Lung (tissue), 12 donors: ENCODE results near the gene WDR88. TPM values are rescaled to one million over a fixed set of nuclear protein-coding genes. Genes with fewer than 3 reads are reported as not detected.

Experiments
- ATAC-seq: fragments of 200-7000 bp; cut with Tn5 transposase; one replicate; pipeline ENCODE4 v1.9.1; 2020; ENCODE audit warnings: moderate number of reproducible peaks; ENCODE audit not compliant: insufficient read depth, low FRiP score
- DNase-seq, 3 donors: peaks; one replicate each; pipeline ENCODE4 v3.0.0-alpha.2; 2013 to 2017
- H3K27ac ChIP-seq, 2 donors: one replicate each; pipeline ENCODE4 v1.5.1; 2013; ENCODE audit warnings: mild to moderate bottlenecking in 2 of 2, moderate library complexity in 2 of 2, control low read depth in 1 of 2, inconsistent platforms in 1 of 2, low read depth in 1 of 2, low read length in 1 of 2
- H3K27me3 ChIP-seq, 3 donors: one replicate each; pipeline ENCODE4 v1.5.1; 2013; ENCODE audit warnings: low read length in 2 of 3; ENCODE audit not compliant: control insufficient read depth in 3 of 3, insufficient read depth in 3 of 3
- H3K36me3 ChIP-seq, 4 donors: one replicate each; pipeline ENCODE4 v1.5.1; 2013; ENCODE audit warnings: low read length in 4 of 4, mild to moderate bottlenecking in 1 of 4, moderate library complexity in 1 of 4; ENCODE audit not compliant: control insufficient read depth in 4 of 4, insufficient read depth in 4 of 4
- H3K4me1 ChIP-seq, 5 donors: one replicate each; pipeline ENCODE4 v1.5.1; 2013; ENCODE audit warnings: low read length in 5 of 5, mild to moderate bottlenecking in 2 of 5, moderate library complexity in 1 of 5; ENCODE audit not compliant: control insufficient read depth in 5 of 5, insufficient read depth in 5 of 5
- H3K4me3 ChIP-seq: one replicate; pipeline ENCODE4 v1.5.1; 2013; ENCODE audit warnings: mild to moderate bottlenecking, control low read depth, moderate library complexity
- H3K9ac ChIP-seq, 2 donors: one replicate each; pipeline ENCODE4 v1.5.1; 2013; ENCODE audit warnings: low read length in 2 of 2, control low read depth in 1 of 2; ENCODE audit not compliant: insufficient read depth in 1 of 2
- H3K9me3 ChIP-seq, 4 donors: one replicate each; pipeline ENCODE4 v1.5.1; 2013; ENCODE audit warnings: low read length in 3 of 4, mild to moderate bottlenecking in 1 of 4, moderate library complexity in 1 of 4; ENCODE audit not compliant: control insufficient read depth in 4 of 4, insufficient read depth in 3 of 4
- WGBS, 2 donors: extraction: QIAGEN DNeasy Blood & Tissue Kit; methylation state at CpG; one replicate each; pipeline ENCODE4 v1.1.7; 2013; 5-methylcytosine and 5-hydroxymethylcytosine counted together
- polyA plus RNA-seq, 2 donors: library from polyadenylated mRNA; stranded (reverse); fragments of 200-250 nt; gene quantifications; one replicate each; pipeline ENCODE4 v1.2.1, GENCODE V29; 2013
- total RNA-seq, 2 donors: library from RNA; depleted of rRNA in 1 of 2; stranded (reverse); fragments of >200 nt in 1 of 2; gene quantifications; one replicate each; pipeline ENCODE4 v1.2.1, GENCODE V29; 2014 to 2021
- TF ChIP-seq, protein P1 (sequence below): IDR thresholded peaks from 2 replicates; pipeline ENCODE4 v1.5.1; 2012; ENCODE audit warnings: mild to moderate bottlenecking; ENCODE audit errors: control extremely low read depth, extremely low read depth
- donor health status: control.
- donor health status: control.
- donor health status: Bipolar disorder and iron deficiency.
- donor health status: healthy.
- donor health status: DM: yes; HTN: yes; CAD: no.

WDR88 gene
- total and polyA plus RNA-seq, 4 donors = not detected

DNA sequence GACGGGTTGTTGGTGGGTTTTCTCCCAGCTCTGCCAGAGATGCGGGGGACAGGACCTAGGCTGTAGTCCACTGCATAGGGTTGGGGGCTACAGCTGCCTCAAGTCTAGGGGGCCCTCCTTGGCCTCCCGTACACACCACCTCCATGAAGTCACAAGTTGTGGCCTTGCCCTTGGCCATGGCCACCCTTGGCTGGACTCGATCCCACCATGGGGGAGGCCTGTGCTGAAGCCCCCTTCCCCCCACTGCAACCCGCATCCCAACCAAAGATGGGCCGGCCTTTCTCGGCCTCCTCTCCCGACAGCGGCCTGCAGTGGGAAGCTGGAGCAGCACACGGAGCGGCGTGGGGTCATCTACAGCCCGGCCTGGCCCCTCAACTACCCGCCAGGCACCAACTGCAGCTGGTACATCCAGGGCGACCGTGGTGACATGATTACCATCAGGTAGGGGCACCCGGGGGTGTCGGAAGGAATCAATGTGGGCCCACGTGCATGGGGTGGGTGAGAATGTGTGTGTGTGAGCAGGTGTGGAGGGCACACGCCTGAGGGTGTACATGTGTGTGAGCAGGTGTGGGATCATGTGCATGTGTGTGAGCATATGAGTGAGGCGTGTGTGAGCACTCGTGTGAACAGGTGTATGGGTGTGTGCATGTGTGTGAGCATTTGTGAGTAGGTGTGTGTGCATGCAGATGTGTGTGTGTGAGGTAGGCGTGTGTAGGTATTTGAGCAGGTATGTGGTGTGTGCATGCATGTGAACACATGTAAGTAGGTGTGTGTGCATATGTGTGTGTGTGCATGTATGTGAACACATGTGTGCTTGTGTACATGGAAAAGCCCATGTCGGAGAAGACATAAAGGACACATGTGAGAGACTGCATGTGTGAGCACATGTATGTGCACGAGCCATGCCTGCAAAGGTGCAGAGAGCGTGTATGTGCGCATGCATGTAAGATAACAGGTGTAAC is 70.9 kb downstream of the WDR88 start:
- 92 to 93% methylated on average over 27 of the region's 27 CpGs for WGBS, 2 donors
- no peak overlapping the region for H3K27ac ChIP-seq

DNA sequence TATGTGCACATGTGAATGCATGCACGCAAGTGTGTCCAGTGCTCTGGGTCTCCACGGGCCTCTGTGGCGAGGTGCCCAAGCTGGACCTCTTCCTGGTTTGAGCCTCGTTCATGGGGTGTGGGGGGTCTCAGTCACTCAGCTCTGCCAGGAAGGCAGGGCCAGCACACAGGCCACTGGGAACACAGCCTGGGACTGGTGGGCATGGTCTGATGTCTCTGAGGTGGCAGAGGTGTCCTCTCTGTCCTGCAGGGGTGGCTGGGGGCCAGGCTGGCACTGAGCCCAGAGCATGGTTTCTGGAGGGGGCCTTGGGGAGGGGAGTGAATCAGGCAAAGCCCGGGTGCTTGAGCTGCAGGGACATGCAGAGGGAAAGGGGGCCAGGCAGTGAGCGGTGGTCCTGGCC is 71.6 kb downstream of the WDR88 start:
- DNase-seq (no peak), ATAC-seq (no peak)
- WGBS, 2 donors = 80 to 85% methylated on average over 6 of the region's 6 CpGs
- H3K4me3 ChIP-seq = no peak overlapping the region
- H3K9me3 ChIP-seq = no peaks in the 10 kb centered on the region
- TF ChIP-seq, protein P1, sequence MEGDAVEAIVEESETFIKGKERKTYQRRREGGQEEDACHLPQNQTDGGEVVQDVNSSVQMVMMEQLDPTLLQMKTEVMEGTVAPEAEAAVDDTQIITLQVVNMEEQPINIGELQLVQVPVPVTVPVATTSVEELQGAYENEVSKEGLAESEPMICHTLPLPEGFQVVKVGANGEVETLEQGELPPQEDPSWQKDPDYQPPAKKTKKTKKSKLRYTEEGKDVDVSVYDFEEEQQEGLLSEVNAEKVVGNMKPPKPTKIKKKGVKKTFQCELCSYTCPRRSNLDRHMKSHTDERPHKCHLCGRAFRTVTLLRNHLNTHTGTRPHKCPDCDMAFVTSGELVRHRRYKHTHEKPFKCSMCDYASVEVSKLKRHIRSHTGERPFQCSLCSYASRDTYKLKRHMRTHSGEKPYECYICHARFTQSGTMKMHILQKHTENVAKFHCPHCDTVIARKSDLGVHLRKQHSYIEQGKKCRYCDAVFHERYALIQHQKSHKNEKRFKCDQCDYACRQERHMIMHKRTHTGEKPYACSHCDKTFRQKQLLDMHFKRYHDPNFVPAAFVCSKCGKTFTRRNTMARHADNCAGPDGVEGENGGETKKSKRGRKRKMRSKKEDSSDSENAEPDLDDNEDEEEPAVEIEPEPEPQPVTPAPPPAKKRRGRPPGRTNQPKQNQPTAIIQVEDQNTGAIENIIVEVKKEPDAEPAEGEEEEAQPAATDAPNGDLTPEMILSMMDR = no peak
- peaks cover 0 to 24% (median 9%) of the 10 kb centered on the region in 4 donors for H3K36me3 ChIP-seq
- H3K27ac ChIP-seq = no peak overlapping the region
- no peaks in the 10 kb centered on the region for H3K4me1 ChIP-seq
- H3K9ac ChIP-seq = no peak overlapping the region
- no peaks in the 10 kb centered on the region for H3K27me3 ChIP-seq

More for the DNA sequence above, 70.9 kb downstream of the WDR88 start:
- no peak for DNase-seq
- ATAC-seq = no peak
- H3K4me3 ChIP-seq = no peak overlapping the region
- no peaks in the 10 kb centered on the region for H3K4me1 ChIP-seq
- H3K27me3 ChIP-seq = no peaks in the 10 kb centered on the region
- TF ChIP-seq, protein P1 = no peak
- peaks cover 0 to 26% (median 10%) of the 10 kb centered on the region in 4 donors for H3K36me3 ChIP-seq
- no peaks in the 10 kb centered on the region for H3K9me3 ChIP-seq
- H3K9ac ChIP-seq = no peak overlapping the region

GRCh38 chr19:33204136-33204973 is 72.4 kb downstream of the WDR88 start:
- no peak for DNase-seq
- Histone ChIP-seq H3K4me1 (peaks cover 0 to 3% (median 0%) of the 10 kb centered on the region in 5 donors), H3K4me3 (no peak overlapping the region), H3K9me3 (no peaks in the 10 kb centered on the region), H3K27me3 (no peaks in the 10 kb centered on the region), H3K9ac (no peak overlapping the region), H3K36me3 (peaks cover 0 to 22% (median 8%) of the 10 kb centered on the region in 4 donors), H3K27ac (no peak overlapping the region)
- WGBS, 2 donors = 90 to 93% methylated on average over 32 of the region's 32 CpGs
- TF ChIP-seq, protein P1 = no peak
- ATAC-seq = no peak
